T47D (cell line): ENCODE measurements around the gene NEIL1.

Experiments
- DNase-seq, 2 experiments: peaks; one replicate each; pipeline versions ENCODE4 v3.0.0 to v3.0.0-alpha.2; 2011 to 2012; ENCODE audit warnings: low read depth in 1 of 2, low spot score in 1 of 2
- JUND ChIP-seq: IDR thresholded peaks from 2 replicates; pipeline ENCODE4 v1.6.1; 2012; ENCODE audit warnings: low read depth
- in situ Hi-C: cut with HindIII; loops from 2 replicates; pipeline ENCODE4 v1.10.0; 2016; ENCODE audit warnings: low sequenced_read_pairs, low pct_unique_long_range_greater_than_20kb

The NEIL1 gene

DNA sequence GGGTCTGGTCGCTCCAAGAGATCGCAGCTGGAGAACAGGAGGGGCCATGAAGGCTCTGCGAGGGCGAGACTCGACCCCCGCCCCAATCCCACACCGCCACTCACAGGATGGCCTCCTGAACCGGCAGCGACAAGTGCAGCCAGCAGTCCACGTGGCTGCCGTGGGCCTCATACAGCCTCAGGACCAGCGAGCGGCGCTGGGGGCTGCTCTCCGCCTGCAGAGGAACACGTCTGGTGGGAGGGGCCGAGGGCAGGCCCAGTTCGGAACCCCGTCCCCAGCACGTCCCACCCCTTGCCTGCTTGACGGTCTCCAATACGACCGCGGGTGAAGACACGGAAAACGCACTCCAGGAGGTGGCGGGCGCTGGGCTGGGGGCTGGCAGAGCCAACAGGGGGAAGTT lies 9.2 kb downstream of the NEIL1 start:
- in situ Hi-C loops, result no loop called here
- no peak for DNase-seq
- no peak for TF ChIP-seq JUND

DNA sequence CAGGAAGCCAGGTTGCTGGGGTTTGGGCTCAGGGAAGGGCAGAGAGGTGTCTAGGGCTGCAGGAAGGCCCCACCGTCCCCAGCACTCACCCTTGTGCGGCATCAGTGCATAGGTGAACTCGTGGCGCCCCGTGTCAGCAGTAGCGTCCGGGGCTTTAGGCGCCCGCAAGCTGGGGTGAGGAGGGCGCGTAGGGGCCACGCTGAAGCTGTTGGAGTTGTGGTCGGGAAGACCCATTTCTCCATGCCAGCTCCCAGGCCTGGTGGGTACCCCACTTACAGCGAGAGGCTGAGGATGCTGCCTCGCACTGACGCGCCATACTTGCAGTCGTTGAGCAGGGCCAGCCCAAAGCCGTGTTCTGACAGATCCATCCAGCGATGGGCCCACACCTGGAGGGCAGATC lies 9.7 kb downstream of the NEIL1 start:
- no peak for TF ChIP-seq JUND
- in situ Hi-C loops, result no loop called here
- no peak for DNase-seq

DNA sequence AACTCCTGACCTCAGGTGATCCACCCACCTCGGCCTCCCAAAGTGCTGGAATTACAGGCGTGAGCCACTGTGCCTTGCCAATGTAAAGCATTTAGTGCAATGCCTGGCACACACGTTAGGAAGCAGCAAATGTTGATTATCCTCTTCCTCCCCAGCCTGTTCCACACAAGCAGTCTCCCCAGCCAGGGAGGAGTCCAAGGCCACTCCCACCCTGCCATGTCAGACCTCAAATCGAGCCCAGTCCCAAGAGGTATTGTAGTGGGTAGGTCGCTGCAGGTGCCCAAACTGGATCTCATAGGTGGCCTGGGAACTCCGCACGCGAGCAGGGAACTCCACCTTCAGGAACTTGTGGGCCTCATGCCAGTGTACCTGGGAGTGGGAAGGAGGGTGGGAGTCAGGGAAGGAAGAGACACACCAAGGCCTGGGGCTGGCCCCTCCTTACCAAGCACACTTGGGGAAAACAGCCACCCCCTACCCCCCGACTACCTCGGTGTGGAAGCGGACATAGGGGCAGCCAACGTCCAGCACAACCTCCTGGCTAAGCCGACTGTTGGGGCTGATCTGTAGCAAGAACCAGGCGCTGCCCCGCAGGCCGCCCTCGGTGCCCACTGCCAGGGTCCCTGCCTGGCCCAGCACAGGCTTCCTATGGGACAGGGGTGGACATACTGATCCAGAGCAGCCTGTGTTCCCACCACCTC lies 11.3 kb downstream of the NEIL1 start:
- in situ Hi-C loops, result no loop called here
- no peak for TF ChIP-seq JUND
- no peak for DNase-seq

DNA sequence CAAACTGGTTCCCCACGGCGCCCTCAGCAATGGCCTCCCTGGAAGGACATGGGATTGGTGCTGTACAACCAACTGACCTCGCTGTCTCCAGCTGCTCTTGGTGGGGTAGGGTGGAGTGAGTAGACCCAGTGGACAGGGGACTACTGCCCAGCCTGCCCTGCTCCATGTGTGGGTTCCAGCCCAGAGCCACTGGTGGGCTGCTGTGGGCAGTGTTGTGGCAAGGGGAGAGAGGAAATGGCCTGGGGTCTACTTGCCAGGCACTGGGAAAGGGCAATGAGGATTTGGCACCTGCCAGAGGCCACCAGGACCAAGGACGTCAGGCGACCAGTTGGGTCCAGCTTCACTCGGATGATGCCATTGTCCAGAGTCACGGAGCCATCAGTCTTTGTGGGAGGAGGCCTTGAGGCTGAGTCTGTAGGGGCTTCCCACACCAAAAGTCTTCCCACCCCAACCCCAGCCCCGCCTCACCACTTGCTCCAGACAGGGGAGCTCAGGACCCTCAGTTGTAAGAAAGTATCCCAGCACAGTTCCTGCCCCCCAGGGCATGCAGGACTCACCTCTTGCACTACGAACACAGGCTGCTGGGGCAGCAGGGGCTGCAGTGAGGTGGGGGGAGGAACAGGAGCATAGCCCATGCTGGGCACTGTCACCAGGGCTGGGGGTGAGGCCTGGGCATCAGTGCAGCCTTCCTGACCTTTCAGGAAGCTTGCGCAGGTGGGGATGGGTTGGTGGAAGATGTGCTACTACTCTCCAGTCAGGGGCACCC lies 12.1 kb downstream of the NEIL1 start:
- DNase-seq, result no peak
- in situ Hi-C loops, result no loop called here

DNA sequence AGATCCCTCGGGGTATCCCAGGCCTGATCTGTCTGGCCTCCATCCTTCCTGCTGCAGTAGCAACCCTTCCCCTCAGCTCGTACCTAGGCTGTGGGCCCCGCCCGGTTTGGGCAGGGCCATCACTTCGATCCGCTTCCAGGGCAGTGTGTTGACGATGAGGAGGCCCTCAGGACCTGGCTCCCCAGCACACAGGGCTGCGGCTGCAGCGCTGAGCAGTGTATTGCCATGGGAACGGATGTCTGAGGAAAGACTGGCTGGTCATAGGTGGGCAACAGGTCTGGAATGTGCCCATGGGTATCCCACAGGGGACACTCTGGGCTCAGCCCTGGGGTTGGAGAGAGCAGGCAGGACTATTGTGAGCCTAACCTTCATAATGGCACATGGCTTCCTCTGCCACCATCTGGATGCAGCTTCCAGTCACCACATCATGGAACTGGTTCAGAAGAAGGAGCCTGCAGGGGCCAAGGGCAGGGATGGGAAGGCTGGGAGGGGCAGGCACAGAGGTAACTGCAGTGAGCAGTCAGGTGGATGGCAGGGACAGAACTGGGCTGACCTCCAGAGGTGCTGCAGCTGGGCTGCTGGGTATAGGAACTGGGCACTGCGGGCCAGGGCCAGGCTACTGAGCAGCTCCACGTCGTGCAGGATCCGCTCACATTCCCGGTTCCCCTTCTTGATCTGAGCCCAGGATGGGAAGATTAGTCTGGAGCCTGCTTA lies 12.9 kb downstream of the NEIL1 start:
- TF ChIP-seq JUND, result no peak
- in situ Hi-C loops, result no loop called here
- no peak for DNase-seq

More for the DNA sequence above, 12.1 kb downstream of the NEIL1 start:
- TF ChIP-seq JUND, result no peak

DNA sequence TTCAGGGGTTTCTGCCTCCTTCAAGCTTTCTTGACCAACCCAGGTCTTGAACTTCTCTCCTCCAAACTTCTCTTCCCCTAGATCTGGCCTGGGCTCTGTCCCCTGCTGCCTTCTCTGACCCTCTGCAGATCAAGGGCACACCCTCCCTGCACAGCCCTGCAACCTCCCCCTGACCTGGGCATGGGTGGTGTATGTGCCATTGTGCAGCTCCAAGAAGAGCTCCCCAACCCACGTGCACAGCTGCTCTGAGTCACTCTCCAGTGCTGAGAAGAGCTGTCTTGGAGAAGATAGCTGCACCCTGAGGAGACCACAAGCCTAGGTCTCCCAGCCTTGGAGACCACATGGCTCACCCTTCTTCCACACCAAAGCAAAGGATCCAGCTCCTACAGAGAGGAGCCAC lies 13.6 kb downstream of the NEIL1 start:
- in situ Hi-C loops, result no loop called here
- DNase-seq, result no peak
- no peak for TF ChIP-seq JUND

DNA sequence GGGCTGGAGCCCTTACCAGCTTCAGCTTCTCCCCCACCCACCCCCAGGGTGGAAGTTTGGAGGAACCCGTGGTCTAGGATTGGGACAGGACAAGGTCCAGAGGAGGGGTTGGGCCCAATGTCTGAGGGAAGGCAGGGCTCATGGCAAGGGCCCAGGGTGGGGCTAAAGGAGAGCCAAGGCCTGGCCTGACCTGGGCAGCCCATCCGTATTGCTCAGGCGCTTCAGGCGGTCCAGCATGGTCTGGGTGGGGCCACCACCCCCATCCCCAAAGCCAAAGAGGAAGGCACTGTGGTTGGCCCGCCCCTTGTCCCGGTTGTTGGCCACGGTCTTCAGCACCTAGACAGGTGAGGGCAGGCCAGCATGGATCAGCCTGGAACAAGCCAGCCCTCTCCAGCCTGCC lies 14.0 kb downstream of the NEIL1 start:
- DNase-seq, result no peak
- TF ChIP-seq JUND, result no peak
- in situ Hi-C loops, result no loop called here

DNA sequence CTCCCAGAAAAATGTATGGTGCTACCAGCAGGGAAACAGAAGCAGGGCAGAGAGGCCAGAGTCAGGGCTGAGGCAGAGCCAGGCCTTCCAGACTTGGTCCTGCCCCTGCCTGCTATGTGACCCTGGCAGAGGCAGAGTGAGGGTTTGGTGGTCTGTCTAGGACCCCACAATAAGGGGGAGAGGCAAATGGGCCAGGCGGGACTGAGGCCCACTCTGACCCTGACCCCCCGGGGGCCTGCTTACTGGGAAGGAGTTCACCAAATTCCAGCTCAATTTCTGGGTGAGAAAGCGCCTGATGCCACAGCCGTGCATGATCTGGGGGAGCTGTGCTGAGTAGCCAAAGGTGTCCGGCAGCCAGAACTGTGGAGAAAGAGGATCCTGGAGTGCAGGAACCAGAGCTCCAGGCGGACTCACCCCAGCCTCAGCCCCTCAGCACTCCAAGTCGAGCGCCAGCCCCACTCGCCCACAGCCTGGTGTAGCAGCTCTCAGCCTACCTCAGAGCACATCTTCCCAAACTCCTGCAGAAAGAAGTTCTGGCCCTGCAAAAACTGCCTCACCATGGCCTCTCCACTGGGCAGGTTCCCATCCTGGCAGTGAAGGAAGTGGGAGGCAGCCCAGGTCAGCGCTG lies 14.6 kb downstream of the NEIL1 start:
- no peak for TF ChIP-seq JUND
- in situ Hi-C loops, result no loop called here
- no peak for DNase-seq

DNA sequence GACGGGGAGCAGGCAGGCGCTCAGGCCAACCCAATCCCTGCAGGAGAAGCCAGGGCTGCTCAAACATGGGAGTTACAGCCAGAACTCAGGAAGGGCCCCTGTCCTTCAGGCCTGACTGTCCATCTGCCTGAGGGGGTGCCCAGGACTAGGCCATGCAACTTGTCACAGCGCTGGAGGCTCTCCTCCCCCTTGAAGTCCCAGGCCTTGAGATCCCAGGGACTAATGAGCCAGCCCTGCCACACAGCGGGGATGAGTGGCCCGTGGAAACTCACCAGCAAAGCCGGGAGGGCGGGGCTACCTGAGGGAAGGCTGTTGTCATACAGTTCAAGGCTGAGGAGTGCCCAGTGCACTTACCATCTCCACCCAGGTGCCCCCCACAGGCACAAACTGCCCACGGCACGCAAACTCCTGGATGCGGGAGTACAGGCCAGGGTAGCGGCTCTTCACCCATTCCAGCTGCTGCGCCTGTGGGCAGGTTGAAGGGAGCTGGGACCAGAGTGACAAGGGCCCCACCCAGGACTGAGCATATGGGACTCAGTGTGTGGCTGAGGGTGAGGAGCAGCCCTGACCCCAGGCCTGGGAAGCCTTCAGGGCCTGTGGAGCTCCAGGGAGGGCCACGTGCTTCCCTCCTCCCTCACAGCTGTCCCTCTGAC lies 15.3 kb downstream of the NEIL1 start:
- in situ Hi-C loops, result no loop called here
- TF ChIP-seq JUND, result no peak
- no peak for DNase-seq

DNA sequence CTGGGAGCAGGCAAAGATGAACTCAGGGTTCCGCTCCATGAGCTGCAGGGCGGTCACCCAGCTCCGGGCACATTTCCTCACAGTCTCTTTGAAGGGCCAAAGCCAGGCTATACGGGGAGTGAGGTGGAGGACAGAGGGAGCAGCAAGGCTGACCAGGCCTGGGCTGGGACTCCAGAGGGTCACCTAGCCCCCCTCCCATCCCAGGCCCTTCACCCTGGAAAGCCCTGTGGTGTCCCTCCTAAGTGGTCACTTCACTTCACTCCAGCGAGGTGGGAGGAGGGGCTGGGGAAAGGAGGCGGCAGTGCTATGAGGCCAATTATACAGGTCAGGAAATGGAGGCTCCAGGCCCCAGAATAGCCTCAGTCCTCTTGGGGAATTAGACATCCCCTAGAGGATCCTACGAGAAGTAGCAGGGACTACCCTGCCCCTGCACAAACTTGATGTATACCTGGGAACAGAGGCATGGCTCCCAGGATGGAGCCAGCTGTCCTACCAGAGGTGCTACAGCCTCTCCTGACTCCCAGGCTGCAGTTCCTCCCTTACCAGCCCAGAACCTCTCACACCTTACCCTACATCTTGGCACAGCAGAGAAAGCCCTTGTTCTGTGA lies 15.9 kb downstream of the NEIL1 start:
- TF ChIP-seq JUND, result no peak
- no peak for DNase-seq
- in situ Hi-C loops, result no loop called here

DNA sequence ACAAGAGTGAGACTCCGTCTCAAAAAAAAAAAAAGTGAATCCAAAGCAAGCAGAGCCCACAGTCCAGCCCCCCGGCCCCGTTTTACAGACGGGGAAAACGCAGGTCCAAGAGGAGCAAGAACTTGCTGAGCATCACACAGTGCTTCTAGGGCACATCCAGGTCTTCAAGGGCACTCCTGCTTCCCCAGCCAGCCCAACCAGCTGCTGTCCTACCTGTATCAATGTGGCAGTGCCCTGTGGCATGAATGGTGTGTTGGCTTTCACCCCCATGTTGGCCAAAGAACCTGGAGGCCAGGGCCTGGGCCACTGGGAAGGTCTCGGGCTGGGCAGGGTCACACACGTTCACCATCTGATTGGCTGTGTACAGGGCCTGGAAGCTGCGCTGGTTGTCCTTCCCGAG lies 16.9 kb downstream of the NEIL1 start:
- DNase-seq, result no peak
- in situ Hi-C loops, result no loop called here
- TF ChIP-seq JUND, result no peak

DNA sequence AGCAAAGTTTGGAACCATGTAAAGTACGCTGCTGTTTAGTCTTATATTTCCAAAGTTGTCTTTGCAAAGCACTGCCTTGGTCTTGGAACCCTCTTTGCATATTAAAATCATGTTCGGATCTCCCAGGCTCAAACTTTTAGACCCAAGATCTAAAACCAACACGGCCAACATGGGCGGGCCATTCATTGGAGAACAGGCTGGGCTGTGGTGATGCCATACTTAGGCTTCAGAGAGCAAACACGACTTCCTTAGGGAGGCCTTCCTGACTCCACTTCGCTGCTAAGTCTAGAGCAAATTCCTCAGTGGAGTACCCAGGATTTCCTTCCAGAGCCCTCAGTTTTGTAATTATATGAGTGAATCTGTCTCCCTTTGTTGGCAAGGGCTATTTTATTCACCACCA lies 18.0 kb downstream of the NEIL1 start:
- in situ Hi-C loops, result no loop called here
- TF ChIP-seq JUND, result no peak
- no peak for DNase-seq
